Activated T-cell treated with anti-CD3 and anti-CD28 coated beads for 48 hours (primary cell): Measurements from ENCODE around the gene NAV2.

Source experiments
- DNase-seq: peaks from one replicate; pipeline ENCODE4 v3.0.0-alpha.2; 2020; ENCODE audit warnings: low read depth

NAV2 gene

GRCh38 chr11:19740586-19740985, 27.9 kb downstream of the NAV2 start:
- DNase-seq: no peak

- peak; percentile 56 for DNase-seq
Measured at GRCh38 chr11:19742588-19743292, 30.1 kb downstream of the NAV2 start.

GRCh38 chr11:19743622-19744021, 31.0 kb downstream of the NAV2 start:
- DNase-seq: no peak

- DNase-seq: no peak
Measured at GRCh38 chr11:19744130-19744529, 31.5 kb downstream of the NAV2 start.

- DNase-seq: no peak
Measured at GRCh38 chr11:19746086-19746485, 33.4 kb downstream of the NAV2 start.

- DNase-seq: no peak
Measured at GRCh38 chr11:19747634-19748033, 35.0 kb downstream of the NAV2 start.

- DNase-seq: no peak
Measured at GRCh38 chr11:19751055-19751454, 38.4 kb downstream of the NAV2 start.

- DNase-seq: no peak
Measured at GRCh38 chr11:19753451-19754106, 40.9 kb downstream of the NAV2 start.

- DNase-seq: no peak
Measured at GRCh38 chr11:19756675-19757475, 44.2 kb downstream of the NAV2 start.

GRCh38 chr11:19759389-19759788, 46.8 kb downstream of the NAV2 start:
- no peak for DNase-seq

- no peak for DNase-seq
Measured at GRCh38 chr11:19762266-19762665, 49.6 kb downstream of the NAV2 start.

GRCh38 chr11:19763330-19763729, 50.7 kb downstream of the NAV2 start:
- DNase-seq: no peak

- DNase-seq: no peak
Measured at GRCh38 chr11:19766206-19766605, 53.6 kb downstream of the NAV2 start.

GRCh38 chr11:19766810-19767209, 54.2 kb downstream of the NAV2 start:
- DNase-seq: no peak

GRCh38 chr11:19767627-19768151, 55.1 kb downstream of the NAV2 start:
- no peak for DNase-seq

GRCh38 chr11:19768197-19768596, 55.6 kb downstream of the NAV2 start:
- DNase-seq: no peak

GRCh38 chr11:19768815-19769214, 56.2 kb downstream of the NAV2 start:
- DNase-seq: no peak

GRCh38 chr11:19769820-19770219, 57.2 kb downstream of the NAV2 start:
- no peak for DNase-seq

- no peak for DNase-seq
Measured at GRCh38 chr11:19770277-19770676, 57.6 kb downstream of the NAV2 start.

GRCh38 chr11:19771463-19771862, 58.8 kb downstream of the NAV2 start:
- DNase-seq: no peak

GRCh38 chr11:19772480-19772879, 59.8 kb downstream of the NAV2 start:
- DNase-seq: no peak

- DNase-seq: no peak
Measured at GRCh38 chr11:19774329-19774728, 61.7 kb downstream of the NAV2 start.
